Endothelial cell of umbilical vein (primary cell): Measurements from ENCODE around the gene OR56B1.

Experiments
- CTCF ChIP-seq, 2 donors: IDR thresholded peaks; 1 replicate in 1 of 2; 2 replicates in 1 of 2; pipeline ENCODE4 v1.5.1; 2011; ENCODE audit warnings: low read length in 2 of 2, mild to moderate bottlenecking in 2 of 2, moderate library complexity in 2 of 2, control low read depth in 1 of 2, inconsistent platforms in 1 of 2, low read depth in 1 of 2; ENCODE audit not compliant: insufficient read depth in 1 of 2; ENCODE audit errors: extremely low read depth in 1 of 2
- EZH2 ChIP-seq: IDR thresholded peaks from 2 replicates; pipeline ENCODE4 v1.6.1; 2012; ENCODE audit warnings: borderline replicate concordance, low read depth, mild to moderate bottlenecking, moderate library complexity, low read length, inconsistent platforms; ENCODE audit not compliant: severe bottlenecking
- MAX ChIP-seq: IDR thresholded peaks from 2 replicates; pipeline ENCODE4 v1.6.1; 2011; ENCODE audit not compliant: insufficient read depth, insufficient read length
- POLR2AphosphoS5 ChIP-seq: IDR thresholded peaks from 2 replicates; pipeline ENCODE4 v1.6.1; 2012; ENCODE audit warnings: low read depth, mild to moderate bottlenecking, control low read depth, low read length, moderate library complexity; ENCODE audit not compliant: insufficient read depth

GRCh38 chr11:5705688-5706087, 30.6 kb upstream of the OR56B1 start:
- TF ChIP-seq CTCF (IDR thresholded peaks at IDR 0.05; ENCODE audit: extremely low read depth in 1 of 2, insufficient read depth in 1 of 2, low read depth in 1 of 2, low read length in 2 of 2) (no peak), EZH2 (no peak), MAX (no peak), POLR2AphosphoS5 (no peak)
